ENCODE data around the gene ERBB2.
"Not testable (repeated sequence)": the region's sequence is repeated elsewhere in the genome, so short reads cannot be mapped to it uniquely, and the experiment has no call there.

ERBB2 gene

GRCh38 chr17:39745335-39746144 is 45.7 kb downstream of the ERBB2 start:
- DNase-seq (ENCODE audit: low spot score) = no peak

GRCh38 chr17:39746145-39746461 is 46.2 kb downstream of the ERBB2 start:
- DNase-seq (ENCODE audit: low spot score) = no peak

GRCh38 chr17:39747745-39748144 is 47.9 kb downstream of the ERBB2 start:
- no peak for DNase-seq (ENCODE audit: low spot score)

GRCh38 chr17:39748444-39749034 is 48.7 kb downstream of the ERBB2 start:
- not testable (repeated sequence) for DNase-seq (ENCODE audit: low spot score)

GRCh38 chr17:39750131-39751015 is 50.5 kb downstream of the ERBB2 start:
- no peak for DNase-seq (ENCODE audit: low spot score)

- no peak for DNase-seq (ENCODE audit: low spot score)
These were observed 51.2 kb downstream of the ERBB2 start for GRCh38 chr17:39751016-39751543.

- DNase-seq (ENCODE audit: low spot score) = no peak
These were observed 51.8 kb downstream of the ERBB2 start for GRCh38 chr17:39751637-39752036.

GRCh38 chr17:39752241-39752881 is 52.5 kb downstream of the ERBB2 start:
- no peak for DNase-seq (ENCODE audit: low spot score)

GRCh38 chr17:39753514-39754160 is 53.8 kb downstream of the ERBB2 start:
- DNase-seq (ENCODE audit: low spot score) = peak; percentile 55

GRCh38 chr17:39754161-39754957 is 54.5 kb downstream of the ERBB2 start:
- DNase-seq (ENCODE audit: low spot score) = peak; percentile 86

GRCh38 chr17:39754958-39755553 is 55.2 kb downstream of the ERBB2 start:
- no peak for DNase-seq (ENCODE audit: low spot score)

GRCh38 chr17:39755554-39756379 is 55.9 kb downstream of the ERBB2 start:
- no peak for DNase-seq (ENCODE audit: low spot score)

- DNase-seq (ENCODE audit: low spot score) = no peak
These were observed 56.7 kb downstream of the ERBB2 start for GRCh38 chr17:39756380-39757079.

- DNase-seq (ENCODE audit: low spot score) = no peak
These were observed 57.4 kb downstream of the ERBB2 start for GRCh38 chr17:39757176-39757662.

- DNase-seq (ENCODE audit: low spot score) = no peak
These were observed 58.3 kb downstream of the ERBB2 start for GRCh38 chr17:39757931-39758873.

- no peak for DNase-seq (ENCODE audit: low spot score)
These were observed 59.3 kb downstream of the ERBB2 start for GRCh38 chr17:39759204-39759603.

GRCh38 chr17:39761861-39762496 is 62.1 kb downstream of the ERBB2 start:
- DNase-seq (ENCODE audit: low spot score) = no peak

Data from HuH-7.5 (cell line).